Measurements from ENCODE around the gene ITFG2.
"Not testable (repeated sequence)": the region's sequence is repeated elsewhere in the genome, so short reads cannot be mapped to it uniquely, and the experiment has no call there.

ITFG2 gene

DNA sequence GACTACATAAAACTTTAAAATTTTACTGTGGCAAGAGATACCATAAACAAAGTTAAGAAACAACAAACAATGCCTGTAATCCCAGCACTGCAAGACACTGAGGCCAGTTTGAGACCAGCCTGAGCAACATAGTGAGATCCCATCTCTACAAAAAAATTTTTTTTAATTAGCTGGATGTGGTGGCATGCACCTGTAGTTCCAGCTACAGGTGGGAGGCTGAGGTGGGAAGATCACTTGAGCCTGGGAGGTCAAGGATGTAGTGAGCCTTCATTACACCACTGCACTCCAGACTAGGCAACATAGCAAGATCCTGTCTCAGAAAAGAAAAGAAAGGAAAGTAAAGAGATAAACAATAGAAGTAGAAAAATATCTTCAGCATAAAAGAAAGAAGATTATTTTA, 47.7 kb downstream of the ITFG2 start:
- no peak overlapping the region for H3K4me3 ChIP-seq (ENCODE audit: low read depth, low read length)
- TF ChIP-seq, protein P1, sequence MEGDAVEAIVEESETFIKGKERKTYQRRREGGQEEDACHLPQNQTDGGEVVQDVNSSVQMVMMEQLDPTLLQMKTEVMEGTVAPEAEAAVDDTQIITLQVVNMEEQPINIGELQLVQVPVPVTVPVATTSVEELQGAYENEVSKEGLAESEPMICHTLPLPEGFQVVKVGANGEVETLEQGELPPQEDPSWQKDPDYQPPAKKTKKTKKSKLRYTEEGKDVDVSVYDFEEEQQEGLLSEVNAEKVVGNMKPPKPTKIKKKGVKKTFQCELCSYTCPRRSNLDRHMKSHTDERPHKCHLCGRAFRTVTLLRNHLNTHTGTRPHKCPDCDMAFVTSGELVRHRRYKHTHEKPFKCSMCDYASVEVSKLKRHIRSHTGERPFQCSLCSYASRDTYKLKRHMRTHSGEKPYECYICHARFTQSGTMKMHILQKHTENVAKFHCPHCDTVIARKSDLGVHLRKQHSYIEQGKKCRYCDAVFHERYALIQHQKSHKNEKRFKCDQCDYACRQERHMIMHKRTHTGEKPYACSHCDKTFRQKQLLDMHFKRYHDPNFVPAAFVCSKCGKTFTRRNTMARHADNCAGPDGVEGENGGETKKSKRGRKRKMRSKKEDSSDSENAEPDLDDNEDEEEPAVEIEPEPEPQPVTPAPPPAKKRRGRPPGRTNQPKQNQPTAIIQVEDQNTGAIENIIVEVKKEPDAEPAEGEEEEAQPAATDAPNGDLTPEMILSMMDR (IDR thresholded peaks at IDR 0.05; ENCODE audit: low read depth, low read length, missing control alignments) = no peak
- no peak for DNase-seq (ENCODE audit: low read depth)

DNA sequence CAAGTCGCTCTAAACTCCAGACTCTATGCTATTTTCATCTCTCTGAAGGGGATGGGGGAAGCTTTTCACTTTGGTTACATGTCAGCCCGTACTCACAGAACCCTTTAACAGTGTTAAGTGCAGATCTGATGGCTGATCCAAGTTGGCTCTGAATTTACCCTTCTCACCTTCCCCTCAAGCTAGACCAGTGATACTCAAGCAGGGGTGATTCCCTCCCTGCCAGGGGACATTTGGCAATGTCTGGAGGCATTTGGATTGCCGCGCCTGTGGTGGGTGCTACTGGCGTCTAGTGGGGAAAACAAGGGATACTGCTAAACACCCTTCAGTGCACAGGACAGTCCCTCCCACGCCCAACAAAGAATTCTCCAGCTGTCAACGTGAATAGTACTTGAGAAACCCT, 50.4 kb downstream of the ITFG2 start:
- TF ChIP-seq, protein P1 (IDR thresholded peaks at IDR 0.05; ENCODE audit: low read depth, low read length, missing control alignments) = no peak
- DNase-seq (ENCODE audit: low read depth) = no peak
- no peak overlapping the region for H3K4me3 ChIP-seq (ENCODE audit: low read depth, low read length)

GRCh38 chr12:2863402-2863801, 50.9 kb downstream of the ITFG2 start:
- DNase-seq (ENCODE audit: low read depth); H3K4me3 ChIP-seq (ENCODE audit: low read depth, low read length): not testable (repeated sequence)

GRCh38 chr12:2864198-2864597, 51.7 kb downstream of the ITFG2 start:
- DNase-seq (ENCODE audit: low read depth) = no peak
- no peak overlapping the region for H3K4me3 ChIP-seq (ENCODE audit: low read depth, low read length)
- TF ChIP-seq, protein P1 (IDR thresholded peaks at IDR 0.05; ENCODE audit: low read depth, low read length, missing control alignments) = no peak

- not testable (repeated sequence) for DNase-seq (ENCODE audit: low read depth); H3K4me3 ChIP-seq (ENCODE audit: low read depth, low read length)
Observed at GRCh38 chr12:2868986-2869632, 56.6 kb downstream of the ITFG2 start.
